Suppressor macrophage treated with lipopolysaccharide for 1 hour (primary cell): ENCODE data around the gene JAGN1.
"Not testable (repeated sequence)": the region's sequence is repeated elsewhere in the genome, so short reads cannot be mapped to it uniquely, and the experiment has no call there.

ENCODE experiments used
- DNase-seq, 3 donors: peaks; one replicate each; pipeline ENCODE4 v3.0.0-alpha.2; 2020 to 2022

Gene JAGN1

GRCh38 chr3:9898467-9899241 is 8.2 kb downstream of the JAGN1 start:
- DNase-seq = no peak

- DNase-seq = no peak
These were observed 8.9 kb downstream of the JAGN1 start for GRCh38 chr3:9899289-9899791.

- not testable (repeated sequence) for DNase-seq
These were observed 10.6 kb downstream of the JAGN1 start for GRCh38 chr3:9900965-9901415.

- no peak for DNase-seq
These were observed 11.6 kb downstream of the JAGN1 start for GRCh38 chr3:9901967-9902366.

GRCh38 chr3:9902372-9903237 is 12.2 kb downstream of the JAGN1 start, which contains the start of gene IL17RE:
Gene IL17RE, plus strand, starts transcription at chr3:9902848. Its CDS starts 85 bp downstream, at chr3:9902933.
- no peak for DNase-seq

GRCh38 chr3:9903238-9903624 is 12.8 kb downstream of the JAGN1 start:
- DNase-seq = peak; percentile 62 to 67 (median 65)

GRCh38 chr3:9903904-9904303 is 13.5 kb downstream of the JAGN1 start:
- no peak for DNase-seq

GRCh38 chr3:9906480-9906879 is 16.1 kb downstream of the JAGN1 start:
- DNase-seq = no peak

GRCh38 chr3:9908286-9908685 is 17.9 kb downstream of the JAGN1 start:
- no peak for DNase-seq

- no peak for DNase-seq
These were observed 19.0 kb downstream of the JAGN1 start for GRCh38 chr3:9909221-9910013.

- no peak for DNase-seq
These were observed 21.5 kb downstream of the JAGN1 start for GRCh38 chr3:9911863-9912262.

GRCh38 chr3:9912294-9912935 is 22.0 kb downstream of the JAGN1 start:
- DNase-seq = no peak

GRCh38 chr3:9913601-9914000 is 23.2 kb downstream of the JAGN1 start:
- DNase-seq = no peak

- no peak for DNase-seq
These were observed 23.6 kb downstream of the JAGN1 start for GRCh38 chr3:9914011-9914410.

GRCh38 chr3:9914559-9915253 is 24.3 kb downstream of the JAGN1 start:
- no peak for DNase-seq

- DNase-seq = peak; percentile 66 to 88 (median 77)
These were observed 25.1 kb downstream of the JAGN1 start for GRCh38 chr3:9915254-9916141.

- DNase-seq = peak in 1 of 3 donors; percentile 17
These were observed 25.9 kb downstream of the JAGN1 start for GRCh38 chr3:9916346-9916733.

GRCh38 chr3:9916734-9917680 is 26.6 kb downstream of the JAGN1 start, which contains the start of gene IL17RC:
Gene IL17RC, plus strand, starts transcription at chr3:9917098. Its CDS starts 218 bp downstream, at chr3:9917316.
- DNase-seq = peak; percentile 76 to 87 (median 78)

- DNase-seq = no peak
These were observed 27.4 kb downstream of the JAGN1 start for GRCh38 chr3:9917820-9918219.
